ENCODE measurements around the gene EEF1G. TPM values are rescaled to one million over a fixed set of nuclear protein-coding genes. Genes with fewer than 3 reads are reported as not detected.

EEF1G gene
- total and polyA plus RNA-seq, 9 of the 15 experiments (the other 6 are each of a cell fraction or from before 2014, with no cell fraction given) = 985 to 2,349 (median 2,035) TPM

DNA sequence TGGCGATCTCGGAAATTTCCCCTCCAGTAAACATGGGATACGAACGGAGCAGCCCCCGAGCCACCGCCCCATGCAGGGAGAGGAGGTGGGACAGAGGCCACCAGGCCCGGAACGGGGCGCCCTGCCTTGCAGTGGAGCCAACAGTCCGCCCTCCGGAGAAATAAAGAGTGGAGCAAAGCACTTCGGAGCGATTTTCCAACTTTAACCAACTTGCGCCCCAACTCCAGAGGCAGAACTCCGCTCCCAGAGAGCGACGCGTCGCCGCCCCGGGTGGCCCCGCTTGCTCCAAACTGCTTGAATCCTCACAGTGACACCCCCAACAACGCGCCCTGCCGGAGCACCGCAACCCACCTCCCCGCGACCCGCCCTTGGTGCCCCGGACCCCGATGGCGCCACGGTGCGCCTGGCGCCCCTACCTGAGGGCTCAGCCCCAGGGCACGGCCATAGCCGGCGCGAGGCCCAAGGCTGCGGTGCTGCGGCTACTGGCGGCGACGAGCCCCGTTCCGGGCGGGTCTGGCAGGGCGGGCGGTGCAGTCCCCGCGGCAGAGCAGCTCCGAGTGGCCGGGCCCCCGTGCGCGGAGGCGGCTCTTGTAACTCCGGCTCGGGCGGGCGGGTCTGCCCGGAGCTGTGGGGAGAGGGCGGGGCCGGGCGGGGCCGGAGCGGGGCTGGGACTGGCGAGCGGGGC lies 27.3 kb downstream of the EEF1G start, which contains the start of gene AHNAK (continued):
- TF ChIP-seq, protein P1, sequence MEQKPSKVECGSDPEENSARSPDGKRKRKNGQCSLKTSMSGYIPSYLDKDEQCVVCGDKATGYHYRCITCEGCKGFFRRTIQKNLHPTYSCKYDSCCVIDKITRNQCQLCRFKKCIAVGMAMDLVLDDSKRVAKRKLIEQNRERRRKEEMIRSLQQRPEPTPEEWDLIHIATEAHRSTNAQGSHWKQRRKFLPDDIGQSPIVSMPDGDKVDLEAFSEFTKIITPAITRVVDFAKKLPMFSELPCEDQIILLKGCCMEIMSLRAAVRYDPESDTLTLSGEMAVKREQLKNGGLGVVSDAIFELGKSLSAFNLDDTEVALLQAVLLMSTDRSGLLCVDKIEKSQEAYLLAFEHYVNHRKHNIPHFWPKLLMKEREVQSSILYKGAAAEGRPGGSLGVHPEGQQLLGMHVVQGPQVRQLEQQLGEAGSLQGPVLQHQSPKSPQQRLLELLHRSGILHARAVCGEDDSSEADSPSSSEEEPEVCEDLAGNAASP (IDR thresholded peaks at IDR 0.05) = no peak
- TF ChIP-seq PHTF2 (CRISPR knock-in tag; IDR thresholded peaks at IDR 0.05) = peak; percentile 26; the same call in 1 of the 2 replicates
- no peak for TF ChIP-seq U2AF1 (optimal IDR thresholded peaks at IDR 0.05; ENCODE audit: low read depth, low read length)
- no peak for TF ChIP-seq RBM34 (IDR thresholded peaks at IDR 0.05; ENCODE audit: borderline replicate concordance, insufficient read depth, low read length)
- TF ChIP-seq NRF1 (conservative IDR thresholded peaks at IDR 0.05 in 1 of 2, IDR thresholded peaks at IDR 0.05 in 1 of 2) = no peak; a peak in 1 of 4 replicates
- no peak for TF ChIP-seq MXI1 (IDR thresholded peaks at IDR 0.05; ENCODE audit: low read depth, low read length)
- no peak for TF ChIP-seq PHF21A (IDR thresholded peaks at IDR 0.05; ENCODE audit: borderline replicate concordance, low read depth)
- TF ChIP-seq, protein P2, sequence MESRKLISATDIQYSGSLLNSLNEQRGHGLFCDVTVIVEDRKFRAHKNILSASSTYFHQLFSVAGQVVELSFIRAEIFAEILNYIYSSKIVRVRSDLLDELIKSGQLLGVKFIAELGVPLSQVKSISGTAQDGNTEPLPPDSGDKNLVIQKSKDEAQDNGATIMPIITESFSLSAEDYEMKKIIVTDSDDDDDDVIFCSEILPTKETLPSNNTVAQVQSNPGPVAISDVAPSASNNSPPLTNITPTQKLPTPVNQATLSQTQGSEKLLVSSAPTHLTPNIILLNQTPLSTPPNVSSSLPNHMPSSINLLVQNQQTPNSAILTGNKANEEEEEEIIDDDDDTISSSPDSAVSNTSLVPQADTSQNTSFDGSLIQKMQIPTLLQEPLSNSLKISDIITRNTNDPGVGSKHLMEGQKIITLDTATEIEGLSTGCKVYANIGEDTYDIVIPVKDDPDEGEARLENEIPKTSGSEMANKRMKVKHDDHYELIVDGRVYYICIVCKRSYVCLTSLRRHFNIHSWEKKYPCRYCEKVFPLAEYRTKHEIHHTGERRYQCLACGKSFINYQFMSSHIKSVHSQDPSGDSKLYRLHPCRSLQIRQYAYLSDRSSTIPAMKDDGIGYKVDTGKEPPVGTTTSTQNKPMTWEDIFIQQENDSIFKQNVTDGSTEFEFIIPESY (CRISPR knock-in tag; IDR thresholded peaks at IDR 0.05) = 0 out of 2 replicates have a peak, but pooled peaks have one; percentile 28
- TF ChIP-seq BCL6 (CRISPR knock-in tag; IDR thresholded peaks at IDR 0.05) = no peak
- no peak for TF ChIP-seq ZNF324 (CRISPR knock-in tag; IDR thresholded peaks at IDR 0.05)
- TF ChIP-seq NCOA4 (IDR thresholded peaks at IDR 0.05; ENCODE audit: partially characterized antibody) = no peak
- no peak for TF ChIP-seq HMGN3 (IDR thresholded peaks at IDR 0.05; ENCODE audit: borderline replicate concordance, extremely low read depth, insufficient read length, low read depth, low read length)
- TF ChIP-seq NCOA1 (IDR thresholded peaks at IDR 0.05; ENCODE audit: low read depth) = no peak
- no peak for TF ChIP-seq HIVEP1 (CRISPR knock-in tag; IDR thresholded peaks at IDR 0.05)
- no peak for TF ChIP-seq ZNF764 (CRISPR knock-in tag; IDR thresholded peaks at IDR 0.05; ENCODE audit: low read depth)
- 0 out of 2 replicates have a peak, but pooled peaks have one; percentile 63 for TF ChIP-seq NR3C1 (CRISPR knock-in tag; IDR thresholded peaks at IDR 0.05)
- no peak for TF ChIP-seq RCOR1 (IDR thresholded peaks at IDR 0.05; ENCODE audit: borderline replicate concordance in 1 of 2, low read depth in 2 of 2, low read length in 2 of 2)
- 0 out of 4 replicates have a peak, but pooled peaks of 1 of the 2 experiments have one; percentile 16 for TF ChIP-seq RAD21 (CRISPR knock-in tag; conservative IDR thresholded peaks at IDR 0.05 in 1 of 2, IDR thresholded peaks at IDR 0.05 in 1 of 2)
- TF ChIP-seq ZNF165 (CRISPR knock-in tag; IDR thresholded peaks at IDR 0.05; ENCODE audit: borderline replicate concordance) = no peak
- TF ChIP-seq RBM15 (IDR thresholded peaks at IDR 0.05; ENCODE audit: insufficient read depth, low read length) = no peak
- TF ChIP-seq ZNF75A (CRISPR knock-in tag; IDR thresholded peaks at IDR 0.05) = no peak
- no peak for TF ChIP-seq TEAD4 (IDR thresholded peaks at IDR 0.05; ENCODE audit: low read length)
- no peak for TF ChIP-seq TEAD4 (CRISPR knock-in tag; IDR thresholded peaks at IDR 0.05; ENCODE audit: borderline replicate concordance)
- TF ChIP-seq RBBP5 (IDR thresholded peaks at IDR 0.05; ENCODE audit: borderline replicate concordance, insufficient read depth, low read length, poor library complexity, severe bottlenecking) = peak; percentile 72
- no peak for TF ChIP-seq SRSF1 (IDR thresholded peaks at IDR 0.05; ENCODE audit: low read depth, low read length)
- no peak for TF ChIP-seq HMG20A (CRISPR knock-in tag; conservative IDR thresholded peaks at IDR 0.05)

Measured in K562 (cell line).